ENCODE data around the gene LSM4.

DNA sequence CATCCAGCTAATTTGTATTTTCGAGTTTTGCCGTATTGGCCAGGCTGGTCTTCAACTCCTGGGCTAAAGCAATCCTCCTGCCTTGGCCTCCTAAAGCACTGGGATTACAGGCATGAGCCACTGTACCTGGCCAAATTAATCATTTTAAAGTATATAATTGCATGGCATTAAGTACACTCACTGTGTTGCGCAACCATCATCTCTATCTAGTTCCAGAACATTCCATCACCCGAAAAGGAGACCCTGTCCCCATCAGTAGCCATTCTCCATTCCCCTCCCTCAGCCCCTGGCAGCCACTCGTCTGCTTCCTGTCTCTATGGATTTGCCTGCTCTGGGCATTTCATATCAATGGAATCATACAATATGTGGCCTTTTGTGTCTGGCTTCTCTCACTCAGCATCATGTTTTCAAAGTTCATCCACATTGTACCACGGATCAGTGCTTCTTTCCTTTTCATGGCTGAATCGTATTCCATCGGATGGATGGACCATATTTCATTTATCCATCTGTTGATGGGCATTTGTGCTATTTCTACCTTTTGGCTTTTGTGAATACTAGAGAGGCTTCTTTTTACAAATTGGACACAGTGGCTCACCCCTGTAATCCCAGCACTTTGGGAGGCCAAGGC lies 30.6 kb upstream of the LSM4 start:
- TF ChIP-seq POLR2AphosphoS5 (IDR thresholded peaks at IDR 0.05) = no peak
- no peak for TF ChIP-seq POLR2A (IDR thresholded peaks at IDR 0.05)
- TF ChIP-seq, protein P1, sequence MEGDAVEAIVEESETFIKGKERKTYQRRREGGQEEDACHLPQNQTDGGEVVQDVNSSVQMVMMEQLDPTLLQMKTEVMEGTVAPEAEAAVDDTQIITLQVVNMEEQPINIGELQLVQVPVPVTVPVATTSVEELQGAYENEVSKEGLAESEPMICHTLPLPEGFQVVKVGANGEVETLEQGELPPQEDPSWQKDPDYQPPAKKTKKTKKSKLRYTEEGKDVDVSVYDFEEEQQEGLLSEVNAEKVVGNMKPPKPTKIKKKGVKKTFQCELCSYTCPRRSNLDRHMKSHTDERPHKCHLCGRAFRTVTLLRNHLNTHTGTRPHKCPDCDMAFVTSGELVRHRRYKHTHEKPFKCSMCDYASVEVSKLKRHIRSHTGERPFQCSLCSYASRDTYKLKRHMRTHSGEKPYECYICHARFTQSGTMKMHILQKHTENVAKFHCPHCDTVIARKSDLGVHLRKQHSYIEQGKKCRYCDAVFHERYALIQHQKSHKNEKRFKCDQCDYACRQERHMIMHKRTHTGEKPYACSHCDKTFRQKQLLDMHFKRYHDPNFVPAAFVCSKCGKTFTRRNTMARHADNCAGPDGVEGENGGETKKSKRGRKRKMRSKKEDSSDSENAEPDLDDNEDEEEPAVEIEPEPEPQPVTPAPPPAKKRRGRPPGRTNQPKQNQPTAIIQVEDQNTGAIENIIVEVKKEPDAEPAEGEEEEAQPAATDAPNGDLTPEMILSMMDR (IDR thresholded peaks at IDR 0.05) = no peak
